Esophagus muscularis mucosa (tissue), 4 donors: ENCODE results near the gene KANTR.

Source experiments
- EP300 ChIP-seq: sonication (generic); formaldehyde crosslinking; IDR thresholded peaks from one replicate; pipeline ENCODE4 v1.6.1; 2017; ENCODE audit warnings: antibody characterized with exemption
- POLR2A ChIP-seq: fragments of 450-650 bp; IDR thresholded peaks from one replicate; pipeline ENCODE4 v1.6.1; 2017; ENCODE audit warnings: antibody characterized with exemption, moderate library complexity, mild to moderate bottlenecking, low read depth
- TF ChIP-seq, protein P1 (sequence below), 3 experiments: fragments of 200-600 bp in 2 of 3; fragments of 450-650 bp in 1 of 3; sonication (generic) in 2 of 3; IDR thresholded peaks; one replicate each; pipeline ENCODE4 v1.5.1; 2017 to 2019; ENCODE audit warnings: antibody characterized with exemption in 3 of 3, mild to moderate bottlenecking in 2 of 3, moderate library complexity in 1 of 3

DNA sequence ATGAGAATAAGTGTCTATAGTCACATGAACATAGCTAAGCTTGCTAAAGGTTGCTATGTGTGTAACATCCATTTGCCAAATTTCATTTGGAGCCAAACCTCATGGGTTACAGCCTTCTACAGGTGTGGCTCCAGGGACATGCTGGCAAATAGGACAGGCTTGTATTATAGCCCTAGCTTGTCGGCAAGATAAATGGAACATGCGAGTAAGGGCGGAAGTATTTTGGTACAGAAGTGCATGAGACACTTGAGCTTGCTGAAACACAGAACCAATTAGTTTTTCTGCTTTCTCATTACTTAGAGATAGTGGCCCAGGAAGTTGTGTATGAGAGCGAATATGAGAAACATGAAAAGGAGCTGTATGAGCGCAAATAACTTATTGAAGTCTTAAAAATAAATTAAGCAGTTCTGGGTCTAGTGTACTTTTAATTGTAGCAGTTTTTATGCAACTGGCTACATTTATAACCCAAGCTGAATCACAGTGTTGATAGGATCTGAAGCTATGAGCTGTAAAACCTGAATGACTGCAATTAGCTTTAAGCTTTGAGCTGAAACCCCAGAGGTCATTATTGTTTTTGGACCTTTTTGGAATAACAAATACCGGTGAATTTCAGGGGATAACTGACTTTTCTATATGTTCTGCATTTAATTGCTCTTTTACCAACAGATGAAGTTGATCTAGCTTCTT is 66.5 kb downstream of the KANTR start:
- TF ChIP-seq, protein P1, sequence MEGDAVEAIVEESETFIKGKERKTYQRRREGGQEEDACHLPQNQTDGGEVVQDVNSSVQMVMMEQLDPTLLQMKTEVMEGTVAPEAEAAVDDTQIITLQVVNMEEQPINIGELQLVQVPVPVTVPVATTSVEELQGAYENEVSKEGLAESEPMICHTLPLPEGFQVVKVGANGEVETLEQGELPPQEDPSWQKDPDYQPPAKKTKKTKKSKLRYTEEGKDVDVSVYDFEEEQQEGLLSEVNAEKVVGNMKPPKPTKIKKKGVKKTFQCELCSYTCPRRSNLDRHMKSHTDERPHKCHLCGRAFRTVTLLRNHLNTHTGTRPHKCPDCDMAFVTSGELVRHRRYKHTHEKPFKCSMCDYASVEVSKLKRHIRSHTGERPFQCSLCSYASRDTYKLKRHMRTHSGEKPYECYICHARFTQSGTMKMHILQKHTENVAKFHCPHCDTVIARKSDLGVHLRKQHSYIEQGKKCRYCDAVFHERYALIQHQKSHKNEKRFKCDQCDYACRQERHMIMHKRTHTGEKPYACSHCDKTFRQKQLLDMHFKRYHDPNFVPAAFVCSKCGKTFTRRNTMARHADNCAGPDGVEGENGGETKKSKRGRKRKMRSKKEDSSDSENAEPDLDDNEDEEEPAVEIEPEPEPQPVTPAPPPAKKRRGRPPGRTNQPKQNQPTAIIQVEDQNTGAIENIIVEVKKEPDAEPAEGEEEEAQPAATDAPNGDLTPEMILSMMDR (IDR thresholded peaks at IDR 0.05): no peak
- no peak for TF ChIP-seq EP300
- TF ChIP-seq POLR2A: no peak
